DOHH2 (cell line): ENCODE data around the gene SUPT3H.

Source experiments
- EZH2phosphoT487 ChIP-seq: fragments of 200-600 bp; sonication (generic); IDR thresholded peaks from 2 replicates; pipeline ENCODE4 v1.6.1; 2017; ENCODE audit warnings: borderline replicate concordance, mild to moderate bottlenecking, antibody characterized with exemption, low read length, moderate library complexity, mixed read lengths
- TF ChIP-seq, protein P1 (sequence below): fragments of 200-600 bp; sonication (generic); IDR thresholded peaks from one replicate; pipeline ENCODE4 v1.5.1; 2014; ENCODE audit warnings: antibody characterized with exemption, mild to moderate bottlenecking, low read depth, low read length; ENCODE audit not compliant: poor library complexity, severe bottlenecking

DNA sequence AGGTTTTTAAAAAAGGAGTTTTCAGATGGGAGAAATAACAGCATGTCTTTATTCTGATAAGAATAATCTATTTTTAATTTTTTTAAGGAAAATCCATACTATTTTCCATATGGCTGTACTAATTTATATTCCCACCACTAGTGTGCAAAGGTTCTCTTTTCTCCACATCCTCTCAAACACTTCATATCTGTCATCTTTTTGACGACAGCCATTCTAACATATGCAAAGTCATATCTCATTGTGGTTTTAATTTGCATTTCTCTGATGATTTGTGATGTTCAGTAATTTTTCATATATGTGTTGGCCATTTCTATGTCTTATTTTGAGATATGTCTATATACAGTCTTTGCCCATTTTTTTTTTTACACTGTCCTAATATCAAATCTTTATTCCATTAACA, 330.2 kb downstream of the SUPT3H start:
- TF ChIP-seq EZH2phosphoT487 = no peak
- TF ChIP-seq, protein P1, sequence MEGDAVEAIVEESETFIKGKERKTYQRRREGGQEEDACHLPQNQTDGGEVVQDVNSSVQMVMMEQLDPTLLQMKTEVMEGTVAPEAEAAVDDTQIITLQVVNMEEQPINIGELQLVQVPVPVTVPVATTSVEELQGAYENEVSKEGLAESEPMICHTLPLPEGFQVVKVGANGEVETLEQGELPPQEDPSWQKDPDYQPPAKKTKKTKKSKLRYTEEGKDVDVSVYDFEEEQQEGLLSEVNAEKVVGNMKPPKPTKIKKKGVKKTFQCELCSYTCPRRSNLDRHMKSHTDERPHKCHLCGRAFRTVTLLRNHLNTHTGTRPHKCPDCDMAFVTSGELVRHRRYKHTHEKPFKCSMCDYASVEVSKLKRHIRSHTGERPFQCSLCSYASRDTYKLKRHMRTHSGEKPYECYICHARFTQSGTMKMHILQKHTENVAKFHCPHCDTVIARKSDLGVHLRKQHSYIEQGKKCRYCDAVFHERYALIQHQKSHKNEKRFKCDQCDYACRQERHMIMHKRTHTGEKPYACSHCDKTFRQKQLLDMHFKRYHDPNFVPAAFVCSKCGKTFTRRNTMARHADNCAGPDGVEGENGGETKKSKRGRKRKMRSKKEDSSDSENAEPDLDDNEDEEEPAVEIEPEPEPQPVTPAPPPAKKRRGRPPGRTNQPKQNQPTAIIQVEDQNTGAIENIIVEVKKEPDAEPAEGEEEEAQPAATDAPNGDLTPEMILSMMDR = no peak
